HG02678 (cell line): ENCODE data around the gene EPB41L1.

ENCODE experiments used
- ATAC-seq: cut with Tn5 transposase; IDR thresholded peaks from one replicate; pipeline ENCODE4 v1.9.1; 2021; ENCODE audit warnings: mild to moderate bottlenecking, moderate library complexity; ENCODE audit not compliant: unreplicated experiment

EPB41L1 gene

GRCh38 chr20:36218380-36219064 is 64.0 kb downstream of the EPB41L1 start:
- ATAC-seq: no peak

GRCh38 chr20:36219671-36220220 is 65.2 kb downstream of the EPB41L1 start:
- ATAC-seq: no peak

- no peak for ATAC-seq
Measured at GRCh38 chr20:36225666-36226065, 71.1 kb downstream of the EPB41L1 start.

GRCh38 chr20:36228770-36229169 is 74.2 kb downstream of the EPB41L1 start:
- ATAC-seq: no peak

GRCh38 chr20:36230019-36230418 is 75.5 kb downstream of the EPB41L1 start:
- no peak for ATAC-seq

- no peak for ATAC-seq
Measured at GRCh38 chr20:36231331-36231730, 76.8 kb downstream of the EPB41L1 start.

GRCh38 chr20:36234771-36235320 is 80.3 kb downstream of the EPB41L1 start:
- ATAC-seq: no peak

GRCh38 chr20:36235892-36236785 is 81.6 kb downstream of the EPB41L1 start, which contains the start of gene AAR2:
Gene AAR2 (plus strand): TSS chr20:36236478. CDS start chr20:36239869, 3,391 bp downstream.
- peak; percentile 78 for ATAC-seq

- no peak for ATAC-seq
Measured at GRCh38 chr20:36236786-36237121, 82.2 kb downstream of the EPB41L1 start.

GRCh38 chr20:36237477-36237876 is 82.9 kb downstream of the EPB41L1 start:
- no peak for ATAC-seq

- ATAC-seq: no peak
Measured at GRCh38 chr20:36238153-36238552, 83.6 kb downstream of the EPB41L1 start.

- ATAC-seq: no peak
Measured at GRCh38 chr20:36238760-36239159, 84.2 kb downstream of the EPB41L1 start.

- no peak for ATAC-seq
Measured at GRCh38 chr20:36240076-36240475, 85.5 kb downstream of the EPB41L1 start.

- ATAC-seq: no peak
Measured at GRCh38 chr20:36241678-36242077, 87.1 kb downstream of the EPB41L1 start.

- ATAC-seq: no peak
Measured at GRCh38 chr20:36243726-36244125, 89.2 kb downstream of the EPB41L1 start.

- no peak for ATAC-seq
Measured at GRCh38 chr20:36246401-36246800, 91.9 kb downstream of the EPB41L1 start.

- ATAC-seq: no peak
Measured at GRCh38 chr20:36248836-36249235, 94.3 kb downstream of the EPB41L1 start.

GRCh38 chr20:36249450-36249849 is 94.9 kb downstream of the EPB41L1 start:
- ATAC-seq: no peak

- ATAC-seq: no peak
Measured at GRCh38 chr20:36251426-36251825, 96.9 kb downstream of the EPB41L1 start.

- ATAC-seq: no peak
Measured at GRCh38 chr20:36252511-36252910, 98.0 kb downstream of the EPB41L1 start.

GRCh38 chr20:36253036-36253435 is 98.5 kb downstream of the EPB41L1 start:
- ATAC-seq: no peak

- ATAC-seq: no peak
Measured at GRCh38 chr20:36254076-36254475, 99.5 kb downstream of the EPB41L1 start.
